ENCODE results near the gene SLC7A5. TPM values are rescaled to one million over a fixed set of nuclear protein-coding genes. Genes with fewer than 3 reads are reported as not detected.

The SLC7A5 gene
- total RNA-seq, 2 experiments from 2014 or later: 140 to 283 TPM

- CTCF ChIA-PET (ENCODE audit: unreplicated experiment): no interaction called here
- POLR2A ChIA-PET: interaction anchor here (0.7 to 1.1 kb wide), 4 partner anchors 9 to 50 kb away, joined by 3 to 7 read pairs (median 4); no protein-coding TSS in a partner anchor
- Histone ChIP-seq H3K4me2 (ENCODE audit: low read length) (peak overlapping the region; percentile 72), H3K79me2 (ENCODE audit: insufficient read depth, low read depth, low read length) (peaks cover 96% of the 10 kb centered on the region), H3K27ac (ENCODE audit: low read depth, low read length, poor library complexity, severe bottlenecking) (peak overlapping the region; percentile 85), H3K36me3 (ENCODE audit: insufficient read depth, low read length) (peaks cover 91% of the 10 kb centered on the region), H3K4me3 (ENCODE audit: low read depth, low read length, poor library complexity, severe bottlenecking) (peak overlapping the region; percentile 58), H3K9me2 (ENCODE audit: insufficient read depth, low read length) (no peaks in the 10 kb centered on the region), H3K9me3 (ENCODE audit: low read length) (no peaks in the 10 kb centered on the region), H4K20me1 (ENCODE audit: insufficient read depth, low read length) (peaks cover 15% of the 10 kb centered on the region), H2AFZ (ENCODE audit: low read length) (no peak overlapping the region), H3K4me1 (ENCODE audit: insufficient read depth, low read length, poor library complexity, severe bottlenecking) (peaks cover 100% of the 10 kb centered on the region)
- no peak for TF ChIP-seq CTCF (conservative IDR thresholded peaks at IDR 0.05; ENCODE audit: low read length)
- TF ChIP-seq EZH2phosphoT487 (IDR thresholded peaks at IDR 0.05; ENCODE audit: borderline replicate concordance, low read depth, low read length): no peak
- peak; percentile 70 for DNase-seq (ENCODE audit: low spot score)
- intact Hi-C loops (cut with micrococcal nuclease; ENCODE audit: unreplicated experiment): no loop called here
- BruUV-seq (replicated peaks): no TSS peak
Observed at GRCh38 chr16:87855852-87856715, 13.2 kb downstream of the SLC7A5 start.

- BruUV-seq (replicated peaks): no TSS peak
Observed at GRCh38 chr16:87854907-87855683, 14.2 kb downstream of the SLC7A5 start.

More at GRCh38 chr16:87854907-87855683, 14.2 kb downstream of the SLC7A5 start:
- no peak for DNase-seq (ENCODE audit: low spot score)
- ChIA-PET CTCF (ENCODE audit: unreplicated experiment) (no interaction called here), POLR2A (interaction anchor here (0.7 to 1.2 kb wide), 3 partner anchors 10 to 75 kb away, joined by 3 to 5 read pairs (median 3); no protein-coding TSS in a partner anchor)
- Histone ChIP-seq H3K9me2 (ENCODE audit: insufficient read depth, low read length) (no peaks in the 10 kb centered on the region), H3K4me2 (ENCODE audit: low read length) (peak overlapping the region; percentile 72), H3K27ac (ENCODE audit: low read depth, low read length, poor library complexity, severe bottlenecking) (peak overlapping the region; percentile 85), H3K4me1 (ENCODE audit: insufficient read depth, low read length, poor library complexity, severe bottlenecking) (peaks cover 100% of the 10 kb centered on the region), H4K20me1 (ENCODE audit: insufficient read depth, low read length) (peaks cover 8% of the 10 kb centered on the region; the same call in 1 of the 2 replicates), H3K79me2 (ENCODE audit: insufficient read depth, low read depth, low read length) (peaks cover 93% of the 10 kb centered on the region), H3K36me3 (ENCODE audit: insufficient read depth, low read length) (peaks cover 92% of the 10 kb centered on the region), H3K9me3 (ENCODE audit: low read length) (no peaks in the 10 kb centered on the region), H2AFZ (ENCODE audit: low read length) (no peak overlapping the region), H3K4me3 (ENCODE audit: low read depth, low read length, poor library complexity, severe bottlenecking) (peak overlapping the region; percentile 58)
- TF ChIP-seq EZH2phosphoT487 (IDR thresholded peaks at IDR 0.05; ENCODE audit: borderline replicate concordance, low read depth, low read length) (no peak), CTCF (conservative IDR thresholded peaks at IDR 0.05; ENCODE audit: low read length) (no peak)
- intact Hi-C loops (cut with micrococcal nuclease; ENCODE audit: unreplicated experiment): no loop called here
